ENCODE results near the gene AKNA.

The AKNA gene

DNA sequence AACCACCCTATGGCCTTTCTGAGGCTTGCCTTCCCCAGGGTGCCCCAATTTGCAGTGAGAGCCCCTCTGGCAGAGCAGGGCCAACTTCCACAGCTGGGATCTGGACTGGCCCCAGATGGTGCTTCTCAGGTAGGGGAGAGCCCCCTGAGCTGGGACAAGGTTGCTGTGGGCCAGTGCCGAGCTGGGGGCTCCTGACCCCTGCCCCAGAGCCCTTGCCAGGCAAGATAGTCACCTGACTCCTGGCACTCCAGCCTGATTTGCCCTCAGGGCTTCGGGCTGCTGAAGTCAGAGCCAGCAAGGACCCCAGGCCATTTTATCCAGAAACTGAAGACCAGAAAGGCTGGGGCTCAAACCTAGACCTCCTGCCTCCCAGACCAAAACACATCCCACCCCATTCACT, 33.4 kb upstream of the AKNA start:
- H3K4me3 Mint-ChIP-seq: no peak overlapping the region
- DNase-seq: no peak
- no peak overlapping the region for H3K27ac Mint-ChIP-seq
- peaks cover 5% of the 10 kb centered on the region for H3K4me1 Mint-ChIP-seq
- no peaks in the 10 kb centered on the region for H3K9me3 Mint-ChIP-seq
- H3K27me3 Mint-ChIP-seq (ENCODE audit: low read depth, poor library complexity): peaks cover 2% of the 10 kb centered on the region
- H3K36me3 Mint-ChIP-seq (ENCODE audit: low read depth): peaks cover 10% of the 10 kb centered on the region
- TF ChIP-seq, protein P1, sequence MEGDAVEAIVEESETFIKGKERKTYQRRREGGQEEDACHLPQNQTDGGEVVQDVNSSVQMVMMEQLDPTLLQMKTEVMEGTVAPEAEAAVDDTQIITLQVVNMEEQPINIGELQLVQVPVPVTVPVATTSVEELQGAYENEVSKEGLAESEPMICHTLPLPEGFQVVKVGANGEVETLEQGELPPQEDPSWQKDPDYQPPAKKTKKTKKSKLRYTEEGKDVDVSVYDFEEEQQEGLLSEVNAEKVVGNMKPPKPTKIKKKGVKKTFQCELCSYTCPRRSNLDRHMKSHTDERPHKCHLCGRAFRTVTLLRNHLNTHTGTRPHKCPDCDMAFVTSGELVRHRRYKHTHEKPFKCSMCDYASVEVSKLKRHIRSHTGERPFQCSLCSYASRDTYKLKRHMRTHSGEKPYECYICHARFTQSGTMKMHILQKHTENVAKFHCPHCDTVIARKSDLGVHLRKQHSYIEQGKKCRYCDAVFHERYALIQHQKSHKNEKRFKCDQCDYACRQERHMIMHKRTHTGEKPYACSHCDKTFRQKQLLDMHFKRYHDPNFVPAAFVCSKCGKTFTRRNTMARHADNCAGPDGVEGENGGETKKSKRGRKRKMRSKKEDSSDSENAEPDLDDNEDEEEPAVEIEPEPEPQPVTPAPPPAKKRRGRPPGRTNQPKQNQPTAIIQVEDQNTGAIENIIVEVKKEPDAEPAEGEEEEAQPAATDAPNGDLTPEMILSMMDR (IDR thresholded peaks at IDR 0.05): no peak

DNA sequence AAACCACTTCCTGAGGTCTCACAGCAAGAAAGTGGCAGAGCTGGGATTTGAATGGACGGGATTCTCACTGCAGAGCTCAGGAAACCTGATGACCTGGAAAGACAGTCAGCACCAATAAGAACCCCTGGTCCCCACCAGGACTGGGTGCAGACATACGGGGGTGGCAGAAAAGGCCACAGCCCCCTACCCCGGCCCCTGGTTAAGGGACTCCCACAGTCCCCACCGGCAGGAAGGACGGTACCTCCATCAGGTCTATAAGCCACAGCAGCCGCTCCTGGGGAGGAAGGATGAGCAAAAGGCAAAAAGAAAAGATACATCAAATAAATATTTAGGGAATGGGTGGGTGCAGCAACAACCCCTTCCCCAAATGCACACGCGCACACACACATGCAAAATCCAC, 32.0 kb upstream of the AKNA start:
- Mint-ChIP-seq H3K27ac (no peak overlapping the region), H3K27me3 (ENCODE audit: low read depth, poor library complexity) (peaks cover under 1% of the 10 kb centered on the region), H3K36me3 (ENCODE audit: low read depth) (peaks cover 10% of the 10 kb centered on the region), H3K4me1 (peaks cover 5% of the 10 kb centered on the region), H3K4me3 (no peak overlapping the region), H3K9me3 (no peaks in the 10 kb centered on the region)
- DNase-seq: no peak
- TF ChIP-seq, protein P1 (IDR thresholded peaks at IDR 0.05): no peak

DNA sequence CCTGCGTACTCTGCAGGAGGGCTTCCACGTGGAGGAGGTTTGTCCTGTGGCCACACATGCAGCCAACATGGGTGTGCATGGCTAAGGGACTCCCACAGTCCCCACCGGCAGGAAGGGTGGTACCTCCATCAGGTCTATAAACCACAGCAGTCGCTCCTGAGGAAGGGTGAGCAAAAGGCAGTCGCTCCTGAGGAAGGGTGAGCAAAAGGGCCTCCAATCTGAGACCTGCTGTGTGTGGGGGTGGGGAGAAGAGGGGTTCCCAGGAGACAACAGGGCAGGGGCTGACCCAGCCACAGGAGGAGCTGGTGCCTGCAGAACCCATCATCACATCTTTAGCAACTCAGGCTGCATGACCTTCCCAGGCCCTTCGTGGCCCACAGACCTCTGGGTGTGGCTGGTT, 30.3 kb upstream of the AKNA start:
- H3K27me3 Mint-ChIP-seq (ENCODE audit: low read depth, poor library complexity): peaks cover 3% of the 10 kb centered on the region
- peaks cover 10% of the 10 kb centered on the region for H3K36me3 Mint-ChIP-seq (ENCODE audit: low read depth)
- no peak for DNase-seq
- TF ChIP-seq, protein P1 (IDR thresholded peaks at IDR 0.05): no peak
- no peaks in the 10 kb centered on the region for H3K9me3 Mint-ChIP-seq
- H3K4me1 Mint-ChIP-seq: peaks cover 12% of the 10 kb centered on the region
- H3K4me3 Mint-ChIP-seq: no peak overlapping the region
- H3K27ac Mint-ChIP-seq: no peak overlapping the region

DNA sequence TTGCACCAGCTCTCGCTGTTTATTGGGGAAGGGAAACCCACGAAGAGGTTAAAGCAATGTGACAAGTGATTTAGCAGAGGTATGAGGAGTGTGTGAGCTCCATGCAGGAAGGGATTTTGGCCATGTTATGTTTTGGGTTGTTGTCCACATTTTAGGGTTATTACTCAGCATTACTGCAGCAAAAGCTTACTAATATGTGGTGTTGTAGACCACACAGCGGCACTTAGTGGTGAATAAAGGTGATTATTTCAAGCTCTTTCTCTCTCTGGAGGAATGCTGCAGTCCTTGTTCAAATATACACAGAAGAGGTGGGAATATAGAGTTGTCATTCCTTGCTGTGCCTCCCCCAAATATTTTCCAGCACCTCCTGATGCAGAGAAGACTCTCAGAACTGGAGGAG, 29.7 kb upstream of the AKNA start:
- H3K4me1 Mint-ChIP-seq: peaks cover 14% of the 10 kb centered on the region
- peaks cover 10% of the 10 kb centered on the region for H3K36me3 Mint-ChIP-seq (ENCODE audit: low read depth)
- H3K27ac Mint-ChIP-seq: no peak overlapping the region
- H3K4me3 Mint-ChIP-seq: no peak overlapping the region
- DNase-seq: no peak
- no peaks in the 10 kb centered on the region for H3K9me3 Mint-ChIP-seq
- TF ChIP-seq, protein P1 (IDR thresholded peaks at IDR 0.05): no peak
- H3K27me3 Mint-ChIP-seq (ENCODE audit: low read depth, poor library complexity): peaks cover 3% of the 10 kb centered on the region

DNA sequence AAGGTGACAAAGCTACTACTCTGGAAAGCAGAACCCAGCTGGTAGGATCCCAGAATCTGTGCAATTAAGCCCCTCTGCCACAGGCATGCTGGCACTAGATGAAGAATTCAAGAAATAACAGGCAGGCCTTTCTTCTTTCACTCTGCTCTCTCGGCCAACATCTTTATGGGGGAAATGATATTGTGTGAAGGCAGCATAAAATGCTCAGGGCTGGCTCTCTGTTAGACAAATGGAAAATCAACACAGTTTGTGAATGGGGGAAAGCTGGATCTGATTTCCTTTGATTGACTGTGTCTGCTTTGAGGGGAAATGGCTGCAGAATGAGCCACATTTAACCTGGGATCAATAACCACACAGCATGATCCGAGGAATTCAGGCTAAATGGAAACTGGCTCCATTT, 29.1 kb upstream of the AKNA start:
- peaks cover 18% of the 10 kb centered on the region for H3K4me1 Mint-ChIP-seq
- H3K9me3 Mint-ChIP-seq: no peaks in the 10 kb centered on the region
- TF ChIP-seq, protein P1 (IDR thresholded peaks at IDR 0.05): no peak
- H3K27ac Mint-ChIP-seq: no peak overlapping the region
- no peak for DNase-seq
- H3K27me3 Mint-ChIP-seq (ENCODE audit: low read depth, poor library complexity): peaks cover 3% of the 10 kb centered on the region
- no peak overlapping the region for H3K4me3 Mint-ChIP-seq
- peaks cover 10% of the 10 kb centered on the region for H3K36me3 Mint-ChIP-seq (ENCODE audit: low read depth)

DNA sequence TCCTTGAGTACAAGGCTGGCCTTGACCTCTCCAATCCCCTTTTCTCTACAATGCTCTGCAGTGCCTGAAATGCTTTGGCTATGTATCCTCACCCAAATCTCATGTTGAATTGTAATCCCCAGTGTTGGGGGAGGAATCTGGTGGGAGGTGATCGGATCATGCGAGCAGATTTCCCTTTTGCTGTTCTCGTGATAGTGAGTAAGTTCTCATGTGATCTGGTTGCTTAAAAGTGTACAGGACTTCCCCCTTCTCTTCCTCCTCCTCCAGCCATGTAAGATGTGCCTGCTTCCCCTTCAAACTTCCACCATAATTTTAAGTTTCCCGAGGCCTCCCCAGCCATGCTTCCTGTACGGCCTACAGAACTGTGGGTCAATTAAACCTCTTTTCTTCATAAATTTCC, 28.5 kb upstream of the AKNA start:
- TF ChIP-seq, protein P1 (IDR thresholded peaks at IDR 0.05): no peak
- peaks cover 18% of the 10 kb centered on the region for H3K4me1 Mint-ChIP-seq
- no peaks in the 10 kb centered on the region for H3K9me3 Mint-ChIP-seq
- H3K36me3 Mint-ChIP-seq (ENCODE audit: low read depth): peaks cover 10% of the 10 kb centered on the region
- H3K27ac Mint-ChIP-seq: no peak overlapping the region
- H3K4me3 Mint-ChIP-seq: no peak overlapping the region
- no peak for DNase-seq
- H3K27me3 Mint-ChIP-seq (ENCODE audit: low read depth, poor library complexity): peaks cover 3% of the 10 kb centered on the region

Measured in nephron progenitor cell (in vitro differentiated cells).